Stimulated activated CD4-positive, alpha-beta T cell treated with anti-CD3 and anti-CD28 coated beads, Interleukin-2, amount 100 ng/mL, for 4 hours (primary cell): ENCODE measurements around the gene RPTOR.
"Not testable (repeated sequence)": the region's sequence is repeated elsewhere in the genome, so short reads cannot be mapped to it uniquely, and the experiment has no call there.

Source experiments
- DNase-seq: peaks from one replicate; pipeline ENCODE4 v3.0.0-alpha.2; 2020; ENCODE audit warnings: low read depth

RPTOR gene

DNA sequence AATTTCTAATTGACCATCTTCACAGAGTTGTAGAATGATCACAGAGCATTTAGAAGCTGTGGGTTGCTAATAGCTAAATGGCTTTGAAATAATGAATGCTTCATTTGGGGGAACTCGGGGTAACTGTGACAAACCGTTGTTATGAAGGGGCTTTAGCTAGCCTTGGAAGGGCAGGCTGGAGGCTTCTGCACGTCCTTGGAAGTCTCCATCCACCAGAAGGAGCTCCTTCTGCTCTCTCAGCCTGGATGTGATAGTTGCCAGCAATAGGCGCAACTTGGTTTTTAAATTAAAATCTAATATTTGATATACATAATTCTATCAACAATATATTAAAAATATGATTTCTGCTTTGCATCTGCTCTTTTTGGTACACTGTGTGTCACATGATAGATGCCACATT lies 200.5 kb downstream of the RPTOR start:
- no peak for DNase-seq

DNA sequence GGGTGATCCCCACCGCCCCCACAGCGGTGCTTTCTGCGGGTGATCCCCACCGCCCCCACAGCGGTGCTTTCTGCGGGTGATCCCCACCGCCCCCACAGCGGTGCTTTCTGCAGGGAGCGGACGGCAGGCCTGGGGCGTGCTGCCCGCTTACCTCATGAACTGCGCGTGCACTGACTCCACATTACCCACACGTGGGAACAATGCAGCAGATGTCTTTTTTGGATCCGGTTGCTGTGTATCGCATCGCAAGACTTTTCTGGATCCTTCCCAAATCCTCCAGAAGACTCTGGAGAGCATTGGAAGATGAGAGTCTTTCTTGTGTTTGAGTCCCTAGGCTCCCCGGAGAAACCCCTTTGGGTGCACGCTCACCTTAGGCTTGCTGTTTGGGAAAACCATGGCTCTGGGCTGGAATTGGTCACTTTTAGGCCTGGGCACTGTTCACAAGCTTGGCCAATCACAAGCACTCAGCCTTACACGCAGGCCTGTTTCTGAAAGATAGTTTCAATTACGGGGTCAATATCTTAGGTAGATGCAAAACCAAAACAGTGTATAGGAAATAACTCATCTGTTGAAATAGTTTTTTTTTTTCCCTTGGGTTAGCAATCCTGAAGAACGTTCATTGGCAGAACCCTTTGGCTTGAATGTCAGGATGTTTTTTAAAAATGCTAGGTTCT lies 201.8 kb downstream of the RPTOR start:
- no peak for DNase-seq

DNA sequence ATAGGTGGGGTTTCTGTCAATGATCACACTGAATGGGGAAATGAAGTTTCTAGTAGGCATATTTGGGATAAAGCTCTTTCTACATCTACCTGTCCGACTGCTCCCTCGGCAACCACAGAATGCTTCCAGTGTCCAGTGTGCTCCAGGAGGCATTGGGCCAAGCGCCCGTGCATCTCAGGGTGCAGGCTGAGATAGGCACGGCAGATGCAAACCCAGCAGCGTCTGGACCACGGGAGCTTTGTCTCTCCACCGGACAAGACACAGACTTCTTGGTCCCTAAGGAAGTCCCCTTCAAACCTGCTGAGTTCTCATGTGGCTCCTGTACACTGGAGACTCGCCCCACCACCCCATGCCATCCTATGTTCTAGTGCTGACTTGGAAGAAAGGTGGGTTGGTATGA lies 202.8 kb downstream of the RPTOR start:
- DNase-seq = no peak

DNA sequence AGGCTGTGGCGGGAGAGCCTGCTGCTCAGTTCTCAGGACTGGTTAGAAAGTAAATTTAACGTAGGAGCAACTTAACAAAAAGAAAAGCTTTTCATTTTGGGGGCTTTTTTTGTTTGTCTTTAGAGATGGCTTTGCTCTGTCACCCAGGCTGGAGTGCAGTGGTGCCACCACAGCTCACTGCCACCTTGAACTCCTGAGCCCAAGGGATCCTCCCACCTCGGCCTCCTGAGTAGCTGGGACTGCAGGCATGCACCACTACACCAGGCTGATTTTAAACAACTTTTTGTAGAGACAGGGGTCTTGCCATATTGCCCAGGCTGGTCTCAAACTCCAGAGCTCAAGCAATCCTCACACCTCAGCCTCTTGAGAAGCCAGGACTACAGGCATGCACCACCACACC lies 205.0 kb downstream of the RPTOR start:
- DNase-seq = no peak

DNA sequence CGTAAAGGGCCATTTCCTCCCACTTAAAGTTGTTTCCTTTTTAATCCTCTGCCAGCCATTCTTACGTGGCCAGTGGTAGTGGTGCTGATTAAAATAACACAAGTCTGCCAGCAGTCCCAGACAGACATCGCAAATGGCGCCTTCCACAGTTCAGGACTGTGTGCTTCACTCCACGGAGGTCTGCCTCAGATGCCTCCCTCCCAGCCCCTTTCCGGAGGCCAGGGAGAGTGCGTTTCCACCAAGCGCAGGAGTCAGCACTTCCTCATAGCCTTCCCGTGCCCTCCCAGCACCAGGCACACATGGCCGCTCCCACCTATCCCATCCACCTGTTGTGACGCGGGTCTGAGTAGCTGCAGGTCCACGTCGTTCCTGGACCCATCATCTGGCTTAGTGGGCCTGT lies 205.6 kb downstream of the RPTOR start:
- DNase-seq = no peak

DNA sequence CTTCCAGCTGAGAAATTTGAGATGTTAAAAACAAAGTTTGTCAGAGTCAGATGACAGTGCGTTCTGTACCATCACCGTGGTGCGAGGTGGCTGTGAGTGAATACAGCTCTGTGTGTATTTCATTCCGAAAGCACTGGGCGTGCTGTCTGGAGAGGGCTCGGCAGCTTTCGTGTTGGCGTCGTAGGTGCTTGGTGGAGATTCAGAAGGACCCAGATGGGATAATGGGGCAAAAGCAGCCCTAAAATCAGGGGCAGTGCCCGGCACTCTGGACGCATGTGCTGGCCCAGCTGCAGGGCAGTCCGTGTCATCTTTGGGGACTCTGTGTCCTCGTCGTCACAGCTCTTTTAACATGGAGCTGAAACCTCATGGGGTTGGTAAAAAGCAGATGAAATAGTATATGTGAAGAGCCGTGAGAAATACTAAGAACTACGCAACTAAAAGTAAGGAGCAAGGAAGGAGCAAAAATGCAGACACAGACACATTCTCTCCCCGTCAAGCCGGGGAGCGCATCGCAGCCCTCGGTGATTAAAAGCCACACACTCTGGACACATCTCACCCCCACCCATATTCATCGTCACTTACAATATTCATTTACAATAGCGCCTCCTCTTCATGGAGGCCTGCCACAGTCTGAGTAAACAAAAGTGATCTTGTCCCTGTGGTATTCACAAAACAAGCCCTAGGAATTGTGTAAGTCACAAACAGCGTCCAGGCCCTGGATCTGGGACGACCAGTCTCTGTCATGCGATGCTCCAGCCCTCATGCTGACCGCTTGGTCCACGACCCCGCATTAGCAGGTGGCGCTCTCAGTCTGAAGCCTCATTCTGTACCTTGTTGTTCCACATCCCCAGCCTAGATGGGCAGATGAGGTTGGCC lies 206.7 kb downstream of the RPTOR start:
- no peak for DNase-seq

DNA sequence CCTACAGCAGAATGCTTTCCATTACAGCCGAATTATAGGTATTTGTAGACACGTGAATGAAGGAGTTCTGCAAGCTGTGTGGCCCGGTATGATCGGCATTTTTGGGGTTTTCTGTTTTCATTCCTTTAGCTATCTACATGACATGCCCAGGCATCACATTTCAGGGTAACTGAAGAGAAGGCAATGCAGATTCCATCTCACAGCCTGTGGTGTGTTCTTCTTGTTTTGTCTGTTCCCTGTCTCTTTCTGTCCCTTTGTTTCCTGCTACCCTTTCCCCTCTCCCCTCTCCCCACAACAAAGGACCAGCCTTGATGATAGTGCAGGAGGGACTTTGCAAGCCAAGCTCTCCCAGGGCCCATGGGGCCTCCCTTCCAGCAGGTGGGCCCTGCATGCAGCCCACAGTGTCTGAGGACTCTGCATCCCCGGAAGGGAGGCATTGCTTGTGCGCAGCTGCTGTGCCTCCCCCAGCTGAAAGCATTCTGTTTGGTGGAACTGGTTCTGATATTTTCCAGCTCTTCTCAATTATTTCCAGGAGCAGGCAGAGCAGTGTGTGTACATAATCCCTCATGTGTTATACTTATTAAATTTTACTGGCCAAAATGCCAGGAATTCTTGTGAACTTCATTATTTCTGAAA lies 207.4 kb downstream of the RPTOR start:
- no peak for DNase-seq

DNA sequence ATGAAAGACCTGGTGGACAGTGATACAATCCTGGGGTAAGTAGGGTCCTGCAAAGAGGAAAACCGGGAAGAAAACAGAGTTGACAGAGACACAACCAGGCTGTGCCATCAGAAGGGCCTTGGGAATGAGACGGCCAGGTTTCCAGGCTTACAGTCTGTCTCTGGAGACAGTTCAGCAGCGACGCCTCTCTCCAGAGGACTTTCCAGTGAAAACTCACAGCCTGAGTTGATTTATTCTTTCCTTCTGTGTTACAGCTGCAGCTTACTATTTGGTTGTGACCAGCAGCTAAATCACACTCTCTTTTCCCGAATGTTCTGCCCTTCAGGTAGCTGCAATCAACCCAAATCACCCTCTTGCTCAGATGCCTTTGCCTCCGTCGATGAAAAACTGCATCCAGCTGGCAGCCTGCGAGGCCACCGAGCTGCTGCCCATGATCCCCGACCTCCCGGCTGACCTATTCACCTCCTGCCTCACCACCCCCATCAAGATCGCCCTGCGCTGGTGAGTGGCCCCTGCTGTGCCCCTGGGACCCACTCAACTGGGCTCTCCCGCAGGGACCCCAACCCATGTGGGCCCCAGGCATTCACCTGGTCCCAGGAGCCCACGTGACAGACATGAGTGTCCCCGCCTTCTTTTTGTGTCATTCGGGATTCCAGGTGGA lies 209.2 kb downstream of the RPTOR start:
- no peak for DNase-seq

DNA sequence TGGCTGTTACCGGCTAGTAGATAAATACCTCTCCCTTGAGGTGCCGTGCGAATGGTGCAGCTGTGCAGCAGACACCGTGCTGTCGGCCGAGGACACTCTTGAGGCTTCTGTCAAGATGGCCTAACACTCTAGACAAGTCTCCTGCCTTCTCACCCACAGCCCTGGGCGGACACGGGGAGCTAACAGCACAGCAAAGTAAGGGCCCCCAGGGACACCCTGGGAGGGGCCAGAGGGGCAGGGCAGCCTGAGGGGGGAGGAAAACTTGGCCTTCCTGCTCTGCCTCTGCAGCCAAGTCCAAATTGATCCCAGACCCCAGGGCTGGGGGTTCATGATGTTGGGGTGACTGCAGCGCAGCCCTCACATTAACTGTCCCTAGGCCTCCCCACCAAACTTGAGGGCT lies 210.2 kb downstream of the RPTOR start:
- DNase-seq = no peak

DNA sequence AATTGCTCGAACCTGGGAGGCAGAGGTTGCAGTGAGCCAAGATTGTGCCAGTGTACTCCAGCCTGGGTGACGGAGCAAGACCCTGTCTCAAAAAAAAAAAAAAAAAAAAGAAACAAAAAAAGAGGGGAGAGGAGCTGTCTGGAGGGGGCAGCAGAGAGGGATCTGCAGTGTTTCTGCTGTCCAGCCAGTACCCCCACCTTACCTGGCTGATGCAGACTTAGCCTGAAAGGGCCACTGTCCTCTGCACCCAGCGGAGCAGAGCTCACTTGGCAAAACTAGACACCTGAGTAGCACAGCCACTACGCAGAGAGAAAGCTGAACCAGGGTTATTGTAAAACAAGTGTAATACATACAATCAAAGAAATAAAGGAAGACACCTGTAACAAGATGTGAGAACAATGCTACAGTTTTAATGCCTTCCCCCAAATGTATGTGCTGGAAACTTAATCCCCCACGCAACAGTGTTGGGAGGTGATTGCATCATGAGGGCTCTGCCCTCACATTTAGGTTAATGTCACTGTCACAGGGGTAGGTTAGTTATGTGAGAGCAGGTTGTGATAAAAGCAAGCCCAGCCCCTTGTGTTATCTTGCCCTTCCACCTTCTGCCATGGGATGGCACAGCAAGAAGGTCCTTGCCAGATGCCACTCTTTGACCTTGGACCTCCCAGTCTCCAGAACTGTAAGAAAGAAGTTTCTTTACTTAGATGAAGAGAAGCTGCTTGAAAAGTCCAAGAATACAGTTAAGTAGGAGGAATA lies 211.2 kb downstream of the RPTOR start:
- DNase-seq = no peak

DNA sequence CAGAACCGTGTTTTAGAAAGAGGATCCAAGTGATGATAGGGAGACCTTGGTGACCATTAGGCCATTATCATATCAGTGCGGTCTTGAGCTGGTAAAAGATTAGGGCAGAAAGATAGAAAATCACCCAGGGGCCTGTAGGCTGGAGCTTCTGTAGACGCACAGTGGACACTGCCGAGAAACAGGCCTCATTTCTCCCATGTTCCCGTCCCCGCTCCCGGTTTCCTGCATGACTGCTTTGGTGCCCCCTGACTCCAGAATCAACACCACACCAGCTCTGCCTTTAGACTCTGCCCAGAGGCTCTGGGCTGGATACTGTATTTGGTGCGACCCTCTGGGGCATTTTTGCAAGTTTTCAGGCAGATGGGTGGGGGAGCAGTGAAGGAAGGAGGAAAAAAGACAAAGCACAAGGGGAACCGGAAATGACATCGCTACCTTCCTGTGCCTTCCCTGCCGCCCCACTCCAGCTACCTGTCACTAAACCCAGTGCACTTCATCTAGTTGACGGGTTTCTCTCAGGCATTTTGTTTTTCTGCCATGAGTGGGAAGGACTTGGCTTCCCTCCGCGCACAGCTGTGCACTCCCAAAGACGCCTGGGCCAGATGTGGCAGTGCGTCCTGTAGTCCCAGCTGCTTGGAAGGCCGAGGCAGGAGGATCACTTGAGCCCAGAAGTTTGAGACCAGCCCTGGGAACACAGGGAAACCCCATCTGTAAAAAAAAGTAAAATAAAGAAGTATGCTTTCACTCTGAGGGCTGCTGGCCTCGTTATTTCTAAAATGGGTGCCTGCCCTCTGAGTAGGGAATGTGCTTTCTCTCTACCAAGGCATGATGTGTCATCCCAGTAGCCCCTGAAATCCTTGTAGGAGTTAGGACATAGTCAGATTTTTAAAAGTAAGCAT lies 214.1 kb downstream of the RPTOR start:
- no peak for DNase-seq

DNA sequence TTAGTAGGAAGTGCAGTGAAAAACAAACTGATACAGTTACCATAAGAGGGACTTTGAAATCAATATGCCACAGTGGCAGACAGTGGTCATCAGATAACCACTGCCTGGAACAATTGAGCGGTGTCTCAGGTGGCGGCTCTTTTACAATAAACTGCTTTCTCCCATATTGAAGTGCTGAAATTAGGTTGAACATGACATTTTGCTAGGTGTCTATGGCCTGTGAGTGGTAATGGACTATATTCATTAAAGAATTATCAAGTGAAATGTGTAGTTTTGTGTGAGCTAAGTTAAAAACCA lies 214.7 kb downstream of the RPTOR start:
- DNase-seq = no peak

DNA sequence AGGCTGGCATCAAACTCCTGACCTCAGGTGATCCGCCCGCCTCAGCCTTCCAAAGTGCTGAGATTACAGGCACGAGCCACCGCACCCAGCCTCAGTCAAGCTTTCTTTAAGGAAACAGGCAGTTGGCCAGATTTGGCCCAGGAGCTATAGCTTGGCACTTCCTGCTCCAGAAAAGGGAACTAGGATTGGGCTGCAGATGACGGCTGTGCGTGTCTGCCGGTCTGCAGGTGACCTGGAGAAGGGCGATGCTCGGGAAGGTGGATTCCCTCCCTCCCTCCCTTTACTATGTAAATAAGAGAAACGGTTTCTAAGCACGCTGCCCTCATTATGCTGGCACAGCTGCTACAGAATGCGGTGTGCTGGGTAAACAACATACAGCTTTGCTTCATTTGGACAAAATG lies 215.9 kb downstream of the RPTOR start:
- no peak for DNase-seq

DNA sequence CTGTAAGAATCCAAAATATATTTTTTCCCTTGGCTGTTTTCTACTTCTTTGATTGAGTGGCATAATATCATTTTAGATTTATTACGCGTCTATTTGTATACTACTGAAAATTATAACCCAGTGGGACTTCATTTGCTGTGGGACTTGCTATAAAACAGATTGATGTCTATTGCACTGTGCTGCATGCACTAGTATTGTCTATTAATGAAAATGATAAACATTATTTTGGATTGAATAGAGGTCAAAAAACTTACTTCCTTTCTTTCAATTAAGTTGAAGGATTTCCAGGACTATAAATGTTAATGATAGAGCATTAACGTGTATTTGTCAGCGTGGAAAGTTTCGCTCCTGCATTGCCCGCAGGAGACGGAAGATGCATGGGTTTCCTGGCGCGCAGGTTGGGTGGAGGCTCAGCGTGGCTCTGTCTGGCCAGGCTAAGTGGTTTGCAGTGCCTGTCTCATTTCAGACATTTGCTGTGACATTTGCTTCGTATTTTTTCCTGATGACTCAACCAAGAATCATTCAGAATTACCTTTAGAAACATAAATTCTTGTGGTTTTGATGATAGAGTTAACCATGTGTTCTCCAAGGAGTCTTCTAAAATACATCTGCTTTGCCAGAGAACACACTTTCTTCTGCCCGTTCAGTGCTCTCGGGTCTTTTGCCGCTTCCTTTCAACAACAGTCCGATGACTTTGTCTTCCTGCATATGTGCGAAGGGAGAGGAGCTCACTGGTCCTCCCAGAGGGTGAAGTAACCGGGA lies 216.7 kb downstream of the RPTOR start:
- peak; percentile 80 for DNase-seq

DNA sequence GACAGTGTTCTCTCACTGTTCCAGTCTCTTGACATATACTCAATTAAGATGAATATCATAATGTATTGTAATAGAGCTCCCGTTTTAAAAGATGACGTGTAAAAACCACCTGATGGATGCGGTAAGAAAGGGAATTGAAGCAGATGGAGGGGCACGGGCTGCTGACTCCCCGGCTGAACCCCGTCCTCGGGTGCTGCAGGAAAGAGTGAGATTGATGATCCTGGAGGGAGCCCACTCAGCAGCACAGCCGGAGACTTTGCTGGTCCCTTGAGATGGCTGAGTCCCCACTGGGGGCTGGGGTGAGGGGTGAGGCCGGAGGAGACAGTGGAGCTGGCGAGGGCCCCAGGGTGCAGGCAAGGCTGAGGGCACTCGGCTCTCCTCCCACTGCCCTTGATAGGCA lies 217.4 kb downstream of the RPTOR start:
- DNase-seq = no peak

DNA sequence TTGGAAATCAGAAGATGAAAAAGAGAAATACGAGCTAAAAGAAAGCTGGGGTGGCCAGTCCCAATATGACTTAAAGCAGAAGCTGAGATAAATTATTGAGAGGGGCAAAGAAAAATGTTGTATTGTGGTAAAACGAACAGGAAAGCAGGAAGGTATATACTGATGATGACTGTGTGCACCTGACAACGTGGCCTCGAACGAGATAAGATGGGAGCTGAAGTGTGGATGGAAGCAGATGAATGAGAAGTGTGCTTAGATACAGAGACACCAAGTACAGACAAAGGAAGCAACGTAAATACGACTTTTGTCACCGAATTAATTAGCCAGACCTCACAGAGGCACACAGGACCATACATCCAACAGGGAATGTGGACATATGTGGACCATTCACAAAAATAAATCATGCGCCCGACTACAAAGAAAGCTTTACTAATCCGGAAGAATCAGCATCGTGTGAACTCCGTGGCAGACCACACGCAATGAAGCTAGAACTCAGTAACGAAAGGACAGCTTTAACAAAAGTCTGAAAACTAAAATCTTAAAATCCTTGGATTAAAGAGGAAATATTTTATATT lies 218.7 kb downstream of the RPTOR start:
- DNase-seq = no peak

DNA sequence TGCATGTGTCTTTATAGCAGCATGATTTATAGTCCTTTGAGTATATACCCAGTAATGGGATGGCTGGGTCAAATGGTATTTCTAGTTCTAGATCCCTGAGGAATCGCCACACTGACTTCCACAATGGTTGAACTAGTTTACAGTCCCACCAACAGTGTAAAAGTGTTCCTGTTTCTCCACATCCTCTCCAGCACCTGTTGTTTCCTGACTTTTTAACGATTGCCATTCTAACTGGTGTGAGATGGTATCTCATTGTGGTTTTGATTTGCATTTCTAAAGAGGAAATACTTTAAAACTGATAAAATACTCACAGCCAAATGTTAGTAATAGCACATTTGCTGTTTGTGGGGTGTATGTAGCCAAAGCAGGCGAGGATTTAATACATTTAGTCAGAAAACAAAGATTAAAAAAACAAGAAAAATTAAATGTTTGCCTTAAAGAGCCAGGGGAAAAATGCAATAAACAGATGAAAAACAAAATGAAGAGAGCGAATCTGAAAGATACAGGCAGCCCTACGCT lies 220.0 kb downstream of the RPTOR start:
- DNase-seq = not testable (repeated sequence)

DNA sequence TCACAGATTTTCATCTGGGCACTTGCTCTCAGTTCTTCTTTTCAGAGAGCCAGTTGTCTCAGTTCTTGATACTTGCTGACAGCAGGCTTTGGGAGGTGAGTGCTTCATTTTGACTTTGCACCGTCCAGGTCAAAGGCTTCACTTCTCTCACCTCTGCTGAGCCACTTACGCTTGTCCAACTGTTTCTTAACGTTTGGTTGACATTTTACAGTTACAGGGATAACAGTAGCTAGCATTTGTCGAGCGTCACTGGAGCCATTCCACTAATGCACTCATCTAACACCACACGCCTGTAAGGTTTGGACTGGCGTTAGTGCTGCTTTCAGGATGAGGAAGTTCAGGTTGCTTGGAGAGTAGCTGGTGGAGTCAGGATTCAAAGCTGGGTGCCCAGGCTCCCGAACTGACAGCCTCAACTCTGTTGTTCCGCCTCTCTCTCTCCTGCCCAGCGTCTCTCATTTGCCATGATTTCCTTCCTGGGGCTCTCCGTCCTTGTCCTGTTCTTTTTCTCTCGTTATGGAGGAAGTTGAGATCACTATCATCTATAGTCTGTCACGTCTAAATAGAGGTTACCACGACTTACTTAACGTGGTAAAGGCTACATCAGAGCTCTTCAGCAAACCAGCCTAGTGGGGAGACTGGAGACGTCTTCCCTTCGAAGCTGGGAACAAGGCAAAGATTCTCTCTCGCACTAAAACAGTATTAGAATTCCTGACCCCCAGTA lies 220.8 kb downstream of the RPTOR start:
- DNase-seq = no peak

DNA sequence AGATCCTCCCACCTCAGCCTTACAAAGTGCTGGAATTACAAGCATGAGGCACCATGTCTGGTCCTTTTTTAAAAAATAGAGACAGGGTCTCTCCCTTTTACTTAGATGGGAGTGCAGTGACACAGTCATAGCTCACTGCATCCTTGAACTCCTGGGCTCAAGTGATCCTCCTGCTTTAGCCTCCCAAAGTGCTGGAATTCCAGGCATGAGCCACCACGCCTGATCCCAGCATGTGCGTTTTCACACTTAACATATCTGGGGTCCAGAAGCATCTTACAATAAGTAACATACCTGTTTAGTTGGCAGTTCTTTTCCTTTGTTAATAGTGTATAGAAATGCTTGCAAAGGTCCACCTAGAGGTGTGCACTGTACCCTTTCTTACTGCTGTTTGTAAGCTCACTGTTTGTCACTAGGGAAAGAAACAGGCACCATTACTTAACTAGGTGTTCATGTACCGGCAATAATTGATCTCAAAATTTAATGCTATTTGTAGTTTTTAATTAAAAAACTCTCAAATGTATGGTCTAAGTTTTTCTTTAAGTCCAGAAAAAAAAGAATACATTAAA lies 221.7 kb downstream of the RPTOR start:
- no peak for DNase-seq
